Activated CD4-positive, alpha-beta T cell treated with anti-CD3 and anti-CD28 coated beads, Interleukin-2, amount 10 ng/mL, durations not matched to agents 24 days and 14 days (primary cell): Measurements from ENCODE around the gene RAB40C. TPM values are rescaled to one million over a fixed set of nuclear protein-coding genes. Genes with fewer than 3 reads are reported as not detected.

Experiments used
- DNase-seq: peaks from one replicate; pipeline ENCODE4 v3.0.0; 2022
- H3K27ac Mint-ChIP-seq: one replicate; pipeline ENCODE4 v1.8.0; 2022; ENCODE audit warnings: mild to moderate bottlenecking, mixed read lengths
- H3K27me3 Mint-ChIP-seq: one replicate; pipeline ENCODE4 v1.8.0; 2022; ENCODE audit warnings: mixed read lengths
- H3K36me3 Mint-ChIP-seq: one replicate; pipeline ENCODE4 v1.8.0; 2022; ENCODE audit warnings: low read depth, mild to moderate bottlenecking, mixed read lengths
- H3K4me1 Mint-ChIP-seq: one replicate; pipeline ENCODE4 v1.8.0; 2021; ENCODE audit warnings: mixed read lengths
- H3K4me3 Mint-ChIP-seq: one replicate; pipeline ENCODE4 v1.8.0; 2022; ENCODE audit warnings: mild to moderate bottlenecking, moderate library complexity, mixed read lengths
- H3K9me3 Mint-ChIP-seq: one replicate; pipeline ENCODE4 v1.8.0; 2021; ENCODE audit warnings: mixed read lengths
- intact Hi-C: fragments of 100-400 bp; cut with micrococcal nuclease; formaldehyde crosslinking; loops from one replicate; pipeline ENCODE4 v1.15.1; 2023
- total RNA-seq: library from RNA; stranded (reverse); gene quantifications from 2 replicates; pipeline ENCODE4 v1.2.3, GENCODE V29; 2022

Gene RAB40C, protein sequence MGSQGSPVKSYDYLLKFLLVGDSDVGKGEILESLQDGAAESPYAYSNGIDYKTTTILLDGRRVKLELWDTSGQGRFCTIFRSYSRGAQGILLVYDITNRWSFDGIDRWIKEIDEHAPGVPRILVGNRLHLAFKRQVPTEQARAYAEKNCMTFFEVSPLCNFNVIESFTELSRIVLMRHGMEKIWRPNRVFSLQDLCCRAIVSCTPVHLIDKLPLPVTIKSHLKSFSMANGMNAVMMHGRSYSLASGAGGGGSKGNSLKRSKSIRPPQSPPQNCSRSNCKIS
- 12.5 and 16.5 TPM in 2 replicates for total RNA-seq

DNA sequence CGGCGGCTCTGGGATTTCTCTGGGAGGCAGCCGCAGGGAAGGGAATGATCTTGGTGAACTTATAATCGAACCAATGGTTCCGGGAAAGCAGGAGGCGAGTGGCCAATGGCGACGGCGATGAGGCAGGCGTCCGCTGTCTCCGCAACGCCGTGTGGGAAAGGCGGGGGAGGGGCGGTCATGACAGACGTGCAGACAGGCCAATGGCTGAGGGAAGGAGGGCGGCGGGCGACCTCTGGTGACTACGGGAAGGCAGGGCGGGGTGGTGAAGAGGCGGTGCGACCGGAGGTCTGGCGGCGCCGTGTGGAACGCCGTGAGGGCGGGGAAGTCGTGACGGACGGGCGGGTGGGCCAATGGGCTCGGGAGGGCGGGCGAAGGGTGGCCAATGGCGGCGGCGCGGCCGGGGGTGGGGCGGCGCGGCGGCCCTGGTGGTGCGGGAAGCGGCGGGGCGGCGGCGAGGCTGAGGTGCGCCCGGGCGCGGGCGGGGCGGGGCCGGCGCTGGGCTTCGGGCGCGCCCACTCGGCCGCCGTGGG lies at the start of gene RAB40C:
RAB40C (plus strand) TSS at position 409 of the 530 bp plus-strand sequence. CDS start 226 bp downstream, outside the sequence.
- intact Hi-C loops: loop anchor here (1.0 to 2.0 kb wide), 5 partner anchors 20 to 164 kb away; partner anchors contain the start of genes CAPN15, METTL26, PIGQ and RAB11FIP3
- Mint-ChIP-seq H3K4me1 (peaks cover 17% of the 10 kb centered on the region), H3K27me3 (no peaks in the 10 kb centered on the region), H3K4me3 (peak within 1 kb of the TSS; percentile 95), H3K36me3 (peaks cover 9% of the 10 kb centered on the region), H3K27ac (peak within 1 kb of the TSS; percentile 100), H3K9me3 (no peaks in the 10 kb centered on the region)
- peak; percentile 99 for DNase-seq

GRCh38 chr16:540645-541340 lies 49.1 kb upstream of the RAB40C start:
- DNase-seq: no peak
- H3K4me3 Mint-ChIP-seq: no peak overlapping the region
- intact Hi-C loops: no loop called here
- no peaks in the 10 kb centered on the region for H3K9me3 Mint-ChIP-seq
- peaks cover 5% of the 10 kb centered on the region for H3K4me1 Mint-ChIP-seq
- no peak overlapping the region for H3K27ac Mint-ChIP-seq
- H3K36me3 Mint-ChIP-seq: peaks cover 20% of the 10 kb centered on the region
- H3K27me3 Mint-ChIP-seq: no peaks in the 10 kb centered on the region

GRCh38 chr16:543301-544164 lies 46.3 kb upstream of the RAB40C start:
- peaks cover 16% of the 10 kb centered on the region for H3K36me3 Mint-ChIP-seq
- no peaks in the 10 kb centered on the region for H3K9me3 Mint-ChIP-seq
- peaks cover 5% of the 10 kb centered on the region for H3K4me1 Mint-ChIP-seq
- DNase-seq: no peak
- H3K27ac Mint-ChIP-seq: no peak overlapping the region
- no peak overlapping the region for H3K4me3 Mint-ChIP-seq
- no peaks in the 10 kb centered on the region for H3K27me3 Mint-ChIP-seq
- intact Hi-C loops: no loop called here

DNA sequence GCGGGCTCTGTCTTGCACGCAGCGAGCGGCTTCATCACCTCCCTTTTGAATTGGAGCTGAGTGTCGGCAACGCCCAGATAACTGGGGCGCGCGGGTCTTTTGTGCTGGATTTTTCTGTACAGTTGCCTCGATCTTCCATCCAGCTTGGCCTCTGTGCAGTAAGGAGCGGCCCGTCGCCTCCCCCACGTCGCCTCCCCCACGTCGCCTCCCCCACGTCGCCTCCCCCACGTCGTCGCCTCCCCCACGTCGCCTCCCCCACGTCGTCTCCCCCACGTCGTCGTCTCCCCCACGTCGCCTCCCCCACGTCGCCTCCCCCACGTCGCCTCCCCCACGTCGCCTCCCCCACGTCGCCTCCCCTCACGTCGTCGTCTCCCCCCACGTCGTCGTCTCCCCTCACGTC lies 45.3 kb upstream of the RAB40C start:
- no peaks in the 10 kb centered on the region for H3K9me3 Mint-ChIP-seq
- no peak overlapping the region for H3K4me3 Mint-ChIP-seq
- no peaks in the 10 kb centered on the region for H3K27me3 Mint-ChIP-seq
- peaks cover 15% of the 10 kb centered on the region for H3K36me3 Mint-ChIP-seq
- intact Hi-C loops: no loop called here
- DNase-seq: no peak
- no peak overlapping the region for H3K27ac Mint-ChIP-seq
- H3K4me1 Mint-ChIP-seq: peaks cover 3% of the 10 kb centered on the region

- intact Hi-C loops: no loop called here
- Mint-ChIP-seq H3K4me3 (no peak overlapping the region), H3K36me3 (peaks cover 11% of the 10 kb centered on the region), H3K9me3 (no peaks in the 10 kb centered on the region), H3K27me3 (no peaks in the 10 kb centered on the region), H3K4me1 (peaks cover 2% of the 10 kb centered on the region), H3K27ac (no peak overlapping the region)
- DNase-seq: peak; percentile 83
These were observed 42.7 kb upstream of the RAB40C start for GRCh38 chr16:546909-547770.

DNA sequence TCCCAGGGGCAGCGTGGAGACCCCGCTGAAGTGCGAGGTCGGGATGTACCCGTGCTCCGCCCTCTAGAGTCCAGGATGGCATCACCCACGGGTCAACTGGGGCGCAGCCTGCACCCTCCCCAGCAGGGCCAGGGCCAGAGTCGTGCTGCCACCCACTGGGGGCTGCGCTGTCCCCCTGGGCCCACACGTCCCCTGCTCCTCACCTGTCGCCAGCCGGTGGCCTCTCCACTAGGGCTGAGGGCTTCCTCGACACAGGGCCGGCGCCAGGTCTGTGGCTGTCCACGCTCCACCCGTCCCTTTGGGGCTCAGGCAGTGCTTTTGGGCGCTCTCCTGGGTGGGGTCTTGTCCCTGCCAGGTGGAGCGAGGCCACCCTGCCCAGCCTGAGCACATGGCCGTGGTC lies 41.3 kb upstream of the RAB40C start:
- intact Hi-C loops: no loop called here
- Mint-ChIP-seq H3K27me3 (no peaks in the 10 kb centered on the region), H3K4me1 (no peaks in the 10 kb centered on the region), H3K36me3 (peaks cover 8% of the 10 kb centered on the region), H3K27ac (no peak overlapping the region), H3K9me3 (no peaks in the 10 kb centered on the region), H3K4me3 (no peak overlapping the region)
- DNase-seq: no peak

GRCh38 chr16:549544-550263 lies 40.2 kb upstream of the RAB40C start:
- H3K4me1 Mint-ChIP-seq: no peaks in the 10 kb centered on the region
- DNase-seq: no peak
- no peaks in the 10 kb centered on the region for H3K27me3 Mint-ChIP-seq
- H3K36me3 Mint-ChIP-seq: peaks cover 10% of the 10 kb centered on the region
- H3K4me3 Mint-ChIP-seq: no peak overlapping the region
- intact Hi-C loops: no loop called here
- H3K27ac Mint-ChIP-seq: no peak overlapping the region
- H3K9me3 Mint-ChIP-seq: no peaks in the 10 kb centered on the region

DNA sequence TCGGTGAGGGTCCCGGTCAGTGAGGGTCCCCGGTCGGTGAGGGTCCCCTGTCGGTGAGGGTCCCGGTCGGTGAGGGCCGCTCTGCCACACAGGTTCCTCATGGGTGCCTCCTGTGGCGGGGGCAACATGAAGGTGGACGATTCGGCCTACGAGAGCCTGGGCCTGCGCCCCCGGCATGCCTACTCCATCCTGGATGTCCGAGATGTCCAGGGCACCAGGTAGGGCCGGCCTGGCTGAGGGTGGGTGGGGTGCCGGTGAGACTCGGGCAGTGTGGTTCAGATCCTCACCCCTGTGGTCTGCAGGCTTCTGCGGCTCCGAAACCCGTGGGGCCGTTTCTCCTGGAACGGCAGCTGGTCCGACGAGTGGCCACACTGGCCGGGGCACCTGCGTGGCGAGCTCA lies 38.7 kb upstream of the RAB40C start:
- H3K4me1 Mint-ChIP-seq: no peaks in the 10 kb centered on the region
- no peaks in the 10 kb centered on the region for H3K27me3 Mint-ChIP-seq
- intact Hi-C loops: no loop called here
- H3K4me3 Mint-ChIP-seq: no peak overlapping the region
- H3K27ac Mint-ChIP-seq: no peak overlapping the region
- H3K9me3 Mint-ChIP-seq: no peaks in the 10 kb centered on the region
- DNase-seq: no peak
- peaks cover 4% of the 10 kb centered on the region for H3K36me3 Mint-ChIP-seq

- H3K27ac Mint-ChIP-seq: no peak overlapping the region
- no peak overlapping the region for H3K4me3 Mint-ChIP-seq
- intact Hi-C loops: no loop called here
- H3K36me3 Mint-ChIP-seq: peaks cover 4% of the 10 kb centered on the region
- no peaks in the 10 kb centered on the region for H3K4me1 Mint-ChIP-seq
- no peaks in the 10 kb centered on the region for H3K27me3 Mint-ChIP-seq
- no peak for DNase-seq
- no peaks in the 10 kb centered on the region for H3K9me3 Mint-ChIP-seq
These were observed 37.7 kb upstream of the RAB40C start for GRCh38 chr16:552171-552570.

GRCh38 chr16:553601-554296 lies 36.1 kb upstream of the RAB40C start:
- H3K36me3 Mint-ChIP-seq: peaks cover 4% of the 10 kb centered on the region

GRCh38 chr16:554297-554621 lies 35.6 kb upstream of the RAB40C start:
- peaks cover 2% of the 10 kb centered on the region for H3K36me3 Mint-ChIP-seq
- no peak overlapping the region for H3K4me3 Mint-ChIP-seq
- intact Hi-C loops: no loop called here
- DNase-seq: no peak
- H3K27ac Mint-ChIP-seq: no peak overlapping the region
- no peaks in the 10 kb centered on the region for H3K4me1 Mint-ChIP-seq
- H3K9me3 Mint-ChIP-seq: no peaks in the 10 kb centered on the region
- H3K27me3 Mint-ChIP-seq: peaks cover 4% of the 10 kb centered on the region

More at GRCh38 chr16:553601-554296, 36.1 kb upstream of the RAB40C start:
- intact Hi-C loops: no loop called here
- Mint-ChIP-seq H3K9me3 (no peaks in the 10 kb centered on the region), H3K4me3 (no peak overlapping the region), H3K4me1 (no peaks in the 10 kb centered on the region), H3K27ac (no peak overlapping the region), H3K27me3 (peaks cover 4% of the 10 kb centered on the region)
- no peak for DNase-seq

GRCh38 chr16:554640-555365 lies 35.1 kb upstream of the RAB40C start:
- intact Hi-C loops: no loop called here
- Mint-ChIP-seq H3K36me3 (peaks cover 2% of the 10 kb centered on the region), H3K4me3 (no peak overlapping the region), H3K27ac (no peak overlapping the region), H3K4me1 (no peaks in the 10 kb centered on the region), H3K27me3 (peaks cover 6% of the 10 kb centered on the region), H3K9me3 (no peaks in the 10 kb centered on the region)
- no peak for DNase-seq
